Measurements from ENCODE around the gene ADAMTS16. TPM values are rescaled to one million over a fixed set of nuclear protein-coding genes. Genes with fewer than 3 reads are reported as not detected.
A peak's percentile ranks its signal among the peaks of the same experiment; 100 is the strongest.

The ADAMTS16 gene
- polyA plus RNA-seq, 3 donors: not detected

- Histone ChIP-seq H4K20me1 (ENCODE audit: insufficient read depth, low read length) (no peaks in the 10 kb centered on the region), H2AFZ (ENCODE audit: insufficient read depth, low read depth, low read length, poor library complexity, severe bottlenecking) (no peak overlapping the region), H3K9me3 (replicated peaks in 1 of 2; ENCODE audit: control insufficient read depth in 1 of 2, insufficient read depth in 1 of 2, low read length in 2 of 2) (no peaks in the 10 kb centered on the region), H3K27ac (ENCODE audit: low read depth in 1 of 2, low read length in 2 of 2) (no peak overlapping the region), H3K36me3 (replicated peaks in 1 of 2; ENCODE audit: control insufficient read depth in 1 of 2, insufficient read depth in 2 of 2, low read length in 2 of 2) (no peaks in the 10 kb centered on the region), H3K4me3 (replicated peaks in 1 of 3; ENCODE audit: low read depth in 2 of 3, low read length in 3 of 3) (no peak overlapping the region), H3K79me2 (ENCODE audit: insufficient read depth, low read length) (no peaks in the 10 kb centered on the region), H3K4me1 (ENCODE audit: control insufficient read depth in 1 of 2, insufficient read depth in 2 of 2, low read length in 2 of 2) (no peaks in the 10 kb centered on the region), H3K9ac (ENCODE audit: insufficient read depth, low read length, poor library complexity, severe bottlenecking) (no peak overlapping the region), H3K27me3 (ENCODE audit: control insufficient read depth in 2 of 2, insufficient read depth in 2 of 2, low read length in 2 of 2) (peaks cover 10 to 22% of the 10 kb centered on the region in 2 donors), H3K4me2 (replicated peaks; ENCODE audit: extremely low read depth, low read length, poor library complexity, severe bottlenecking) (no peak overlapping the region)
- Mint-ChIP-seq H3K9me3 (peaks cover 0 to 9% (median 3%) of the 10 kb centered on the region in 7 donors), H3K27me3 (ENCODE audit: low read depth in 3 of 3) (peaks cover 19 to 30% (median 20%) of the 10 kb centered on the region in 3 donors), H3K36me3 (no peaks in the 10 kb centered on the region), H3K4me1 (no peaks in the 10 kb centered on the region), H3K27ac (no peak overlapping the region), H3K4me3 (peak overlapping the region in 1 of 2 donors; percentile 83)
- DNase-seq: no peak
- TF ChIP-seq CTCF (IDR thresholded peaks at IDR 0.05): no peak
- WGBS (ENCODE audit: insufficient coverage): 0% methylated on average over 1 of the region's 4 CpGs
- intact Hi-C loops (cut with micrococcal nuclease): loop anchor here (5.0 to 10.0 kb wide), 2 partner anchors 276 to 1604 kb away; no protein-coding TSS in a partner anchor
Observed at GRCh38 chr5:5141339-5141599, 1.1 kb downstream of the ADAMTS16 start.

- H3K27me3 Mint-ChIP-seq (ENCODE audit: low read depth in 3 of 3): peaks cover 18 to 30% (median 20%) of the 10 kb centered on the region in 3 donors
- WGBS (ENCODE audit: insufficient coverage): no CpG with 5 or more reads among the region's 6 CpGs
- Histone ChIP-seq H3K9me3 (replicated peaks in 1 of 2; ENCODE audit: control insufficient read depth in 1 of 2, insufficient read depth in 1 of 2, low read length in 2 of 2) (no peaks in the 10 kb centered on the region), H3K36me3 (replicated peaks in 1 of 2; ENCODE audit: control insufficient read depth in 1 of 2, insufficient read depth in 2 of 2, low read length in 2 of 2) (no peaks in the 10 kb centered on the region), H2AFZ (ENCODE audit: insufficient read depth, low read depth, low read length, poor library complexity, severe bottlenecking) (no peak overlapping the region), H3K27ac (ENCODE audit: low read depth in 1 of 2, low read length in 2 of 2) (no peak overlapping the region), H3K4me3 (replicated peaks in 1 of 3; ENCODE audit: low read depth in 2 of 3, low read length in 3 of 3) (no peak overlapping the region), H3K79me2 (ENCODE audit: insufficient read depth, low read length) (no peaks in the 10 kb centered on the region), H3K4me1 (ENCODE audit: control insufficient read depth in 1 of 2, insufficient read depth in 2 of 2, low read length in 2 of 2) (no peaks in the 10 kb centered on the region), H3K9ac (ENCODE audit: insufficient read depth, low read length, poor library complexity, severe bottlenecking) (no peak overlapping the region), H3K27me3 (ENCODE audit: control insufficient read depth in 2 of 2, insufficient read depth in 2 of 2, low read length in 2 of 2) (peaks cover 10 to 22% of the 10 kb centered on the region in 2 donors), H4K20me1 (ENCODE audit: insufficient read depth, low read length) (no peaks in the 10 kb centered on the region), H3K4me2 (replicated peaks; ENCODE audit: extremely low read depth, low read length, poor library complexity, severe bottlenecking) (no peak overlapping the region)
- peaks cover 0 to 9% (median 3%) of the 10 kb centered on the region in 7 donors for H3K9me3 Mint-ChIP-seq
- H3K4me1 Mint-ChIP-seq: no peaks in the 10 kb centered on the region
- no peak overlapping the region for H3K27ac Mint-ChIP-seq
- peak; percentile 87 for TF ChIP-seq CTCF (IDR thresholded peaks at IDR 0.05)
- intact Hi-C loops (cut with micrococcal nuclease): loop anchor here (5.0 to 10.0 kb wide), 2 partner anchors 275 to 1603 kb away; no protein-coding TSS in a partner anchor
- peak; percentile 7 to 33 (median 23) for DNase-seq
- H3K36me3 Mint-ChIP-seq: no peaks in the 10 kb centered on the region
- peak overlapping the region in 1 of 2 donors; percentile 83 for H3K4me3 Mint-ChIP-seq
Observed at GRCh38 chr5:5141625-5142525, 1.7 kb downstream of the ADAMTS16 start.
